OCI-LY7 (cell line): ENCODE measurements around the gene MAP3K5.

ENCODE experiments used
- CTCF ChIP-seq: fragments of 200-600 bp; sonication (generic); conservative IDR thresholded peaks from 2 replicates; pipeline ENCODE4 v1.5.1; 2014; ENCODE audit warnings: mild to moderate bottlenecking, antibody characterized with exemption, low read length, moderate library complexity, mixed read lengths
- EZH2phosphoT487 ChIP-seq: fragments of 200-600 bp; sonication (generic); IDR thresholded peaks from 2 replicates; pipeline ENCODE4 v1.6.1; 2018; ENCODE audit warnings: low read depth, borderline replicate concordance, mild to moderate bottlenecking, mixed run types, antibody characterized with exemption, low read length, moderate library complexity, mixed read lengths

DNA sequence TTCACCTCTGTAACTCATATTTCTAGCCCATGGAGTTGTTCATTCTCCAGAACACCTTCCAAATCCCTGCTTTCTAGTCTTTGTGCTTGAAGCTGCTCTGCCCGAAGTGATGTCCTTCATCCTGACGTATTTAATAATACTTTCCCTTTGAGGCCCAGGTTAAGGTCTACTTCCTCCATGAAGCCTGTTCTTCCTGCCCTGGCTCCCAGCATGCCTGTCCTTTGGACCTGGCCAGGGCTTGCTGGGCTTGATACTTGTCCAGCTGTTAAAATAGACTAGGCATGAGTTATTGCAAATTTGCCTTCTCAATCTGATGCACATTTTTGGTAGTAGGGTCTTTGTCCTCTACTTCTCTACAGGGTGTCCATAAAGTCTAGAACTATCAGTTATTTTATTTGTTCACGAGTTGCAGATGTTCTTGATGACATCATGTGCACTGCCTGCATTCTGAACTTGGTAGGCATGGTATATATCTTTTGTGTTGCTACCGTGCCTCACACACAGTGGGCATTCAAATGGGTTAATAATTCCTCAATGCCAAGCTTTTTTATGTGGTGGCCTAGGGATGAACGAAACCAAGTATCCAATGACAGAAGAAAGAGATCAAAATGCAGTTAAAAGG is 239.0 kb downstream of the MAP3K5 start:
- no peak for TF ChIP-seq CTCF
- TF ChIP-seq EZH2phosphoT487: no peak
